Omental fat pad (tissue), 4 donors: ENCODE data around the gene HKDC1. TPM values are rescaled to one million over a fixed set of nuclear protein-coding genes. Genes with fewer than 3 reads are reported as not detected.

Experiments used
- ATAC-seq: fragments of 150-250 bp; one replicate; pipeline ENCODE4 v1.9.1; 2016; ENCODE audit warnings: mild to moderate bottlenecking, moderate library complexity; ENCODE audit not compliant: low FRiP score
- DNase-seq: peaks from one replicate; pipeline ENCODE4 v3.0.0-alpha.2; 2019; ENCODE audit warnings: low spot score
- CTCF ChIP-seq, 3 donors: fragments of 450-650 bp; IDR thresholded peaks; one replicate each; pipeline ENCODE4 v1.5.1; 2016 to 2017; ENCODE audit warnings: antibody characterized with exemption in 3 of 3, mild to moderate bottlenecking in 3 of 3, moderate library complexity in 2 of 3
- total RNA-seq, 4 donors: library from RNA; depleted of rRNA; stranded (reverse); fragments of >200 nt; gene quantifications; one replicate each; pipeline ENCODE4 v1.1.0, GENCODE V29; 2016

Gene HKDC1
- total RNA-seq, 4 donors from 2014 or later, result 0.13 to 0.46 TPM; not detected in 2

DNA sequence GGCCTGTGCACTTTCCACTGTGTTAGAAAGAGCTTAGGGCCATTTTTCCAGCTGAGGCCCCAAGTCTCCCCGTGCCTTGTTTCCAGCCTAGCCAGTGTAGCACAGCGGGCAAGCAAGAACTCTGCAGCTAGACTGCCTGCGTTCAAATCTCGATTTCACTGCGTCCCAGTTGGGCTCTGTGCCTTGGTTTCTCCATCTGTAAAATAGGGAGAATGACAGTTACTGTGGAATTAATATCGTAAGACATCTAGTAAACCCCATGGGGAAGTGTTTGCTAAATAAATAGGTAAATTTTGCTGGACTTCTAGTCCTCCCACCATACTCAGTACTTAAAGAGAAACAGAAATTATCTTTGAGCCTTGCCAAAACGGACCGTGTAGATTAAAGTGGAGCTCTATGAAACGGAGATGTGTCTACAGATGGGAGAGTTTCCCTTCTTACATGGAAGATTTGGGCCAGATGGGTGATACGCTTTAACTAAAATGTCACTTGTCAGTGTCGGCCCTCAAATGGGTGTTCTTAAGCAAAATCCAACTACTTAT, 3.5 kb upstream of the HKDC1 start:
- ATAC-seq (no peak), DNase-seq (no peak)
- TF ChIP-seq CTCF (IDR thresholded peaks at IDR 0.05), result no peak

- peak; percentile 74 for ATAC-seq
- TF ChIP-seq CTCF (IDR thresholded peaks at IDR 0.05), result no peak
These were observed 2.9 kb upstream of the HKDC1 start for GRCh38 chr10:69217119-69217754.

GRCh38 chr10:69218831-69219230, 1.3 kb upstream of the HKDC1 start:
- DNase-seq, result no peak
- no peak for ATAC-seq
- TF ChIP-seq CTCF (IDR thresholded peaks at IDR 0.05), result no peak

More at GRCh38 chr10:69217119-69217754, 2.9 kb upstream of the HKDC1 start:
- no peak for DNase-seq

- ATAC-seq (peak; percentile 39), DNase-seq (no peak)
- no peak for TF ChIP-seq CTCF (IDR thresholded peaks at IDR 0.05)
These were observed 375 bp downstream of the HKDC1 start for GRCh38 chr10:69220507-69220906.

GRCh38 chr10:69222157-69223027, 2.3 kb downstream of the HKDC1 start:
- ATAC-seq (no peak), DNase-seq (no peak)
- no peak for TF ChIP-seq CTCF (IDR thresholded peaks at IDR 0.05)

DNA sequence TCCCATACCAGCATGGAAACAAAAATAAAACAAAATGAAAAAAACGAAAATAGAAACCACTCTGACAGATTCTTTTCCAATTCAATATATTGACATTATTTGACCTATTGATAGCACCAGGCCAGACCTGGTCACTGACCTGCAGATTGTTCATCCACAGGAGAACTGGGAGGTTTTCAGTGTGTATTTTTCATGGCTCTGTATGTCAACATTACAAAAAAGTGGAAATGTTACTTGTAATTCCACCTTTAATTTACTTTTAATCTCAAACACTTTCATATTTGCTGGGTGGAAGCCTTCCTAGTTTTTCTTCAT, 2.9 kb downstream of the HKDC1 start:
- TF ChIP-seq CTCF (IDR thresholded peaks at IDR 0.05), result no peak
- DNase-seq, result no peak
- no peak for ATAC-seq
